Right atrium auricular region (tissue), 2 donors: Measurements from ENCODE around the gene CACNA1D. TPM values are rescaled to one million over a fixed set of nuclear protein-coding genes. Genes with fewer than 3 reads are reported as not detected.

ENCODE experiments used
- DNase-seq: peaks from one replicate; pipeline ENCODE4 v3.0.0-alpha.2; 2019; ENCODE audit warnings: low spot score
- H3K27ac ChIP-seq, 2 donors: fragments of 200-600 bp; sonication (generic); 1 replicate in 1 of 2; 2 replicates in 1 of 2; pipeline ENCODE4 v1.5.1; 2016 to 2019
- H3K27me3 ChIP-seq, 2 donors: fragments of 200-600 bp; sonication (generic); one replicate each; pipeline versions ENCODE4 v1.5.1 to v1.6.0; 2017 to 2019
- H3K36me3 ChIP-seq: fragments of 200-600 bp; sonication (generic); one replicate; pipeline ENCODE4 v1.5.1; 2016
- H3K4me1 ChIP-seq, 2 donors: fragments of 200-600 bp; sonication (generic); one replicate each; pipeline versions ENCODE4 v1.5.1 to v1.6.0; 2017 to 2019
- H3K4me3 ChIP-seq, 2 donors: fragments of 200-600 bp; sonication (generic); 1 replicate in 1 of 2; 2 replicates in 1 of 2; pipeline ENCODE4 v1.5.1; 2017 to 2019; ENCODE audit warnings: mild to moderate bottlenecking in 1 of 2, moderate library complexity in 1 of 2
- H3K9me3 ChIP-seq, 2 donors: fragments of 200-600 bp; sonication (generic); one replicate each; pipeline ENCODE4 v1.5.1; 2019
- total RNA-seq, 2 donors: library from RNA; depleted of rRNA; stranded (reverse); fragments of >200 nt; gene quantifications; one replicate each; pipeline ENCODE4 v1.1.0, GENCODE V29; 2016
- TF ChIP-seq, protein P1 (sequence below), 2 donors: fragments of 200-600 bp; sonication (generic); IDR thresholded peaks; one replicate each; pipeline ENCODE4 v1.5.1; 2019; ENCODE audit warnings: antibody characterized with exemption in 2 of 2

The CACNA1D gene
- total RNA-seq, 2 donors from 2014 or later: 2.7 to 9.6 TPM

DNA sequence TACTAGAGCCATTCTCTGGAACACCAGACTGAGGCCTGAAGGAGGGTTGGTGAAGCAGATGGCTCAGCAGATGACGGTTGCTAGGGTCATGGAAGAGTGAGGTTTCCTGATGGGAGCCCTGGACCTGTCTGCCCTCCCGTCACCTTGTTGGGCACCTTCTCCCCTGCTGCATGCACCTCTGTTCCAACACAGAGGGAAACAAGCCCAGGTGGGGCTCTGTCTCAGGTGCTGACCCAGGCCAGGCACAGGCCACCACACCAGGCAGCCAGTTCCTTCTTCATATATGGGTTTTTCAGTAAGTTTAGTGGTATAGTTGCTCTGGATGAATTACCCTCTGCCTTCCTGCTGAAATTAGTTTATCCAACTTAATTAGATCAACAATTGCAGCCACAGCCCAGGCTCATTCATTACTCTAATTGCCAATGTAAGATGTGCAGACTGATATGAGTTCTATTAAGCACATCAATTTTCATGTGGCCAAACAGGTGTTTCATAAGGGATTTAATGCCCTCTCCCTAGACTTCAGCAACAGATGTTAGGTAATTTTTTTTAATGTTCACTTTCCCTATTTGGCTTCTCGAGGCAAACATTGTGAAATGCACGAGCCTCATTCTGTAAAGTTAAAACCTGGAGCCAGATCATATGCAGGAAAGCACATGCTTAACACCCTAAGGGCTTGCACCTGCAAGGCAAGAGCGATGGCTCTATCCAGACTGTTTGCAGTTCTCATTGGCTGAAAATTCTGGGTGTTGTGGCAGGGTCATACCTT is 177.0 kb downstream of the CACNA1D start:
- no peak overlapping the region for H3K27ac ChIP-seq
- H3K4me3 ChIP-seq: no peak overlapping the region
- no peak for DNase-seq
- H3K4me1 ChIP-seq: peaks cover 0 to 27% of the 10 kb centered on the region in 2 donors
- H3K27me3 ChIP-seq: no peaks in the 10 kb centered on the region
- no peaks in the 10 kb centered on the region for H3K9me3 ChIP-seq
- H3K36me3 ChIP-seq: no peaks in the 10 kb centered on the region
- TF ChIP-seq, protein P1, sequence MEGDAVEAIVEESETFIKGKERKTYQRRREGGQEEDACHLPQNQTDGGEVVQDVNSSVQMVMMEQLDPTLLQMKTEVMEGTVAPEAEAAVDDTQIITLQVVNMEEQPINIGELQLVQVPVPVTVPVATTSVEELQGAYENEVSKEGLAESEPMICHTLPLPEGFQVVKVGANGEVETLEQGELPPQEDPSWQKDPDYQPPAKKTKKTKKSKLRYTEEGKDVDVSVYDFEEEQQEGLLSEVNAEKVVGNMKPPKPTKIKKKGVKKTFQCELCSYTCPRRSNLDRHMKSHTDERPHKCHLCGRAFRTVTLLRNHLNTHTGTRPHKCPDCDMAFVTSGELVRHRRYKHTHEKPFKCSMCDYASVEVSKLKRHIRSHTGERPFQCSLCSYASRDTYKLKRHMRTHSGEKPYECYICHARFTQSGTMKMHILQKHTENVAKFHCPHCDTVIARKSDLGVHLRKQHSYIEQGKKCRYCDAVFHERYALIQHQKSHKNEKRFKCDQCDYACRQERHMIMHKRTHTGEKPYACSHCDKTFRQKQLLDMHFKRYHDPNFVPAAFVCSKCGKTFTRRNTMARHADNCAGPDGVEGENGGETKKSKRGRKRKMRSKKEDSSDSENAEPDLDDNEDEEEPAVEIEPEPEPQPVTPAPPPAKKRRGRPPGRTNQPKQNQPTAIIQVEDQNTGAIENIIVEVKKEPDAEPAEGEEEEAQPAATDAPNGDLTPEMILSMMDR (IDR thresholded peaks at IDR 0.05): no peak

DNA sequence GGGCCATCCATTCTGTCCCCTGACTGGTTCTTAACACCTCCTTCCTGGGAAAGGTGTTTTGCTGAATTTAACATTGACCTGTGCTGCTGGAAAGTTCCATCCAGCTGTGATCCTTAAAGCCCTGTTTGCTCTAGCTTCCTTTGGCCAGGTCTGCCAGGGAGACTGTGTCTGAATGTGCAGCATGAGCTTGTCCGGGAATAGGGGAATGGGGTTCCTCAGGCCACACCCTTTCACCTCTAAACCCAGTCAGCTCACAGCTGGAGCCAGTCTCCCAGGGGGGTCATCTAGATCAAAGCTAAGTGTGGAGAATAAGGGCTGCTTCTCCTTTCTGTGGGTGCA is 177.5 kb downstream of the CACNA1D start:
- TF ChIP-seq, protein P1 (IDR thresholded peaks at IDR 0.05): no peak

DNA sequence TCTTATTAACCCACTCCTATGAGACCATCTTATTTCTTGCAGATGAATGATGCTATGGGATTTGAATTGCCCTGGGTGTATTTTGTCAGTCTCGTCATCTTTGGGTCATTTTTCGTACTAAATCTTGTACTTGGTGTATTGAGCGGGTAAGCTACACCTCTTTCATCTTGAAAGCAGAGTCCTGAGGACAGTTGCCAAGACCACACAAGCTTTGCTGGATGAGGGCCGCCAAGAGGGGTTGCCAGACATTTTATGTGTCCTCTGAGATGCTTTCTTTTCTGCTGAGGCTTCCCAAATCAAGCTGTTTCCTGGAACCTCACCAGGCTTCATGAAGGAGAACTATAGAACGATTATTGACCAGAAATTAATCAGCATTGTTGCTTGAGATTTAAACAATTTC is 178.6 kb downstream of the CACNA1D start:
- no peaks in the 10 kb centered on the region for H3K27me3 ChIP-seq
- TF ChIP-seq, protein P1 (IDR thresholded peaks at IDR 0.05): no peak

More for the DNA sequence above, 177.5 kb downstream of the CACNA1D start:
- Histone ChIP-seq H3K36me3 (no peaks in the 10 kb centered on the region), H3K27me3 (no peaks in the 10 kb centered on the region), H3K4me1 (peaks cover 0 to 27% of the 10 kb centered on the region in 2 donors), H3K27ac (no peak overlapping the region), H3K9me3 (no peaks in the 10 kb centered on the region), H3K4me3 (no peak overlapping the region)
- no peak for DNase-seq

DNA sequence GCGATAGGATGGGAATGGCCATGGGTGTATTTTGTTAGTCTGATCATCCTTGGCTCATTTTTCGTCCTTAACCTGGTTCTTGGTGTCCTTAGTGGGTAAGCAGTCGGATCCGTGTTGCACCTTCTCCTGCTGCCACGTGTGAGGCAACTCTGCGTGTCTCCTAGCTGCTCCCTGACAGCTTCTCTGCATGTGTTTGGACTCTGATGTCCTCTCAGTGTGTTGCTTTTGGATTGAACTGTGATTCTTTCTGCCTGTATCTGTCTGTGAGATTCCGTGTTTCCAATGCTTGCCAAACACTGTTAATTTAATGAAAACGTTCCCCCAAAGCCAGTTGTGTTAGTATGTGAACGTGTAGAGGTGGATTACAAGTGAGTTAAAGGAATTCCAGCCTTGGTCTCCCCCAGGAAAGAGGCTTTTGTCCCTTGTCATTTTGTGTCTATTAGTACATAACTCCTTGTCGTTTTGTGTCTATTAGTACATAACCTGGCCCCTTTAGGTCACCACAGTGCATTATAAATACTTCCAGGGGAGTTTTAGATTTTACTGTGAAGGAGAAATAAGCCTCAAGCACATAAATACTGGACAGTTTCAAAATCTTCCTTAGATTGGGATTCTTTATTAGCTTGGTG is 179.4 kb downstream of the CACNA1D start:
- H3K36me3 ChIP-seq: no peaks in the 10 kb centered on the region
- peaks cover 0 to 31% of the 10 kb centered on the region in 2 donors for H3K4me1 ChIP-seq
- no peak overlapping the region for H3K4me3 ChIP-seq
- H3K9me3 ChIP-seq: no peaks in the 10 kb centered on the region
- TF ChIP-seq, protein P1 (IDR thresholded peaks at IDR 0.05): no peak
- peak overlapping the region; percentile 66 to 82 for H3K27ac ChIP-seq
- DNase-seq: no peak
- no peaks in the 10 kb centered on the region for H3K27me3 ChIP-seq

More for the DNA sequence above, 178.6 kb downstream of the CACNA1D start:
- no peak for DNase-seq
- Histone ChIP-seq H3K4me1 (peaks cover 0 to 31% of the 10 kb centered on the region in 2 donors), H3K9me3 (no peaks in the 10 kb centered on the region), H3K4me3 (no peak overlapping the region), H3K36me3 (no peaks in the 10 kb centered on the region), H3K27ac (peak overlapping the region in 1 of 2 donors; percentile 66)

DNA sequence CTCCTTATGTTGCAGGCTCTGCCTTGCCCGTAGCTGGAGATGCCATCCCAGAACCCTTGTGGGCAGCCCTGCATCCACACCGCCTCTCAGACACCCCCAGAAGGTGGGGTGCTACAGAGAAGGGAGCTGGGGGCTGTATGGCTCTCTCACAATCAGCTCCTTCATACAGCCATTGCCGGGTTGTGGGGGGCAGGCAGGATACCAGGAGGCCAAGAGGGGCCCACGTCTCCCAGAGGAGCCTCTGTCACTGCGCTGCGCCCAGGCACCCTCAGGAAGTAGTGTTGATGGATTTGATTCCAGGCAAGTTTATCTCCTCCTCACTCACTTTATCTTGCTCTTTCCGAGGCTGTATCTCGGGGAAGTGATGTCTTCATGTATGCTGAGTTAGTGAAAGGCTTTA is 180.2 kb downstream of the CACNA1D start:
- no peak for DNase-seq
- H3K36me3 ChIP-seq: no peaks in the 10 kb centered on the region
- TF ChIP-seq, protein P1 (IDR thresholded peaks at IDR 0.05): no peak
- no peak overlapping the region for H3K4me3 ChIP-seq
- H3K4me1 ChIP-seq: peaks cover 0 to 33% of the 10 kb centered on the region in 2 donors
- peak overlapping the region; percentile 66 to 82 for H3K27ac ChIP-seq
- H3K27me3 ChIP-seq: no peaks in the 10 kb centered on the region
- H3K9me3 ChIP-seq: no peaks in the 10 kb centered on the region
